Kidney epithelial cell (primary cell): ENCODE data around the gene MAP1LC3B2. TPM values are rescaled to one million over a fixed set of nuclear protein-coding genes. Genes with fewer than 3 reads are reported as not detected.

Source experiments
- DNase-seq: peaks from one replicate; pipeline ENCODE4 v3.0.0-alpha.2; 2010; ENCODE audit warnings: low read depth
- H3K27me3 ChIP-seq: 2 replicates; pipeline ENCODE4 v1.6.0; 2011; ENCODE audit warnings: low read length; ENCODE audit not compliant: control insufficient read depth, insufficient read depth
- H3K36me3 ChIP-seq: 2 replicates; pipeline ENCODE4 v1.5.1; 2011; ENCODE audit warnings: low read length; ENCODE audit not compliant: control insufficient read depth, insufficient read depth
- H3K4me3 ChIP-seq: 2 replicates; pipeline ENCODE4 v1.5.1; 2011; ENCODE audit warnings: low read depth, mild to moderate bottlenecking, control low read depth, low read length
- total RNA-seq: library from RNA; depleted of rRNA; stranded (reverse); fragments of >200 nt; gene quantifications from 2 replicates; pipeline ENCODE4 v1.2.3, GENCODE V29; 2015
- TF ChIP-seq, protein P1 (sequence below): IDR thresholded peaks from 2 replicates; pipeline ENCODE4 v1.5.1; 2011; ENCODE audit warnings: mild to moderate bottlenecking, moderate library complexity, low read length, control low read depth, inconsistent platforms; ENCODE audit not compliant: insufficient read depth, poor library complexity, severe bottlenecking

The MAP1LC3B2 gene
- total RNA-seq, 1 donor from 2014 or later, result 1.5 TPM

DNA sequence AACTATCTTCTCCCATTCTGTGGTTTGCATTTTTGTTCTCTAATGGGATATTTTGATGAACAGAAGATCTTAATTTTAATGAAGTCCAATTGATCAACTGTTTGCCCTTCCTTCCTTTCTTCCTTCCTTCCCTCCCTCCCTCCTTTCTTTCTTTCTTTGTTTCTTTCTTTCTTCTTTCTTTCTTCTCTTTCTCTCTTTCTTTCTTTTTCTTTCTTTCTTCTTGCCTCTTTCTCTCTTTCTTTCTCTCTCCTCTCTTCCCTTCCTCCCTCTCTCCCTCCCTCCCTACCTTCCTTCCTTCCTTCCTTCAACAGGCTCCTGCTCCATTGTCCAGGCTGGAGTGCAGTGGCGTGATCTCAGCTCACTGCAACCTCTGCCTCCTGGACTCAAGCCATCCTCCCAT lies 18.9 kb downstream of the MAP1LC3B2 start:
- H3K27me3 ChIP-seq, result no peaks in the 10 kb centered on the region
- DNase-seq, result no peak

DNA sequence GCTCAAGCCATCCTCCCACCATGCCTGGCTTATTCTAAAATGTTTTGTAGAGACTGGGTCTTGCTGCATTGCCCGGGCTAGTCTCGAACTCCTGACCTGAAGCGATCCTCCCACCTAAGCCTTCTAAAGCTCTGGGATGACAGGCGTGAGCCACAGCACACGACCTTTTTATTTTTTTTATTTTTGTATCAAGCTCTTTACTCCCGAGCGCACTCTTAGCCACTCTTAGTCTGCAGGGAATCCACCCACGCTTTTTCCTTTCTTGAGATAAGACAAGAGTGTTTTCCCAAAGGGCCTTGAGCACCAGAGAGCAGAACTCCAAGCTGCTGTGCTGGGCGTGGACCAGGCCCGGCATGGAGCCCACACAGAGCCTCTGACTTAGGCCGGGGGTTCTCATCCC lies 23.4 kb downstream of the MAP1LC3B2 start:
- TF ChIP-seq, protein P1, sequence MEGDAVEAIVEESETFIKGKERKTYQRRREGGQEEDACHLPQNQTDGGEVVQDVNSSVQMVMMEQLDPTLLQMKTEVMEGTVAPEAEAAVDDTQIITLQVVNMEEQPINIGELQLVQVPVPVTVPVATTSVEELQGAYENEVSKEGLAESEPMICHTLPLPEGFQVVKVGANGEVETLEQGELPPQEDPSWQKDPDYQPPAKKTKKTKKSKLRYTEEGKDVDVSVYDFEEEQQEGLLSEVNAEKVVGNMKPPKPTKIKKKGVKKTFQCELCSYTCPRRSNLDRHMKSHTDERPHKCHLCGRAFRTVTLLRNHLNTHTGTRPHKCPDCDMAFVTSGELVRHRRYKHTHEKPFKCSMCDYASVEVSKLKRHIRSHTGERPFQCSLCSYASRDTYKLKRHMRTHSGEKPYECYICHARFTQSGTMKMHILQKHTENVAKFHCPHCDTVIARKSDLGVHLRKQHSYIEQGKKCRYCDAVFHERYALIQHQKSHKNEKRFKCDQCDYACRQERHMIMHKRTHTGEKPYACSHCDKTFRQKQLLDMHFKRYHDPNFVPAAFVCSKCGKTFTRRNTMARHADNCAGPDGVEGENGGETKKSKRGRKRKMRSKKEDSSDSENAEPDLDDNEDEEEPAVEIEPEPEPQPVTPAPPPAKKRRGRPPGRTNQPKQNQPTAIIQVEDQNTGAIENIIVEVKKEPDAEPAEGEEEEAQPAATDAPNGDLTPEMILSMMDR, result no peak
- peaks cover 2% of the 10 kb centered on the region for H3K27me3 ChIP-seq
- no peak for DNase-seq
- no peaks in the 10 kb centered on the region for H3K36me3 ChIP-seq
- H3K4me3 ChIP-seq, result no peak overlapping the region

More for the DNA sequence above, 18.9 kb downstream of the MAP1LC3B2 start:
- Histone ChIP-seq H3K4me3 (no peak overlapping the region), H3K36me3 (no peaks in the 10 kb centered on the region)
- TF ChIP-seq, protein P1, result no peak

DNA sequence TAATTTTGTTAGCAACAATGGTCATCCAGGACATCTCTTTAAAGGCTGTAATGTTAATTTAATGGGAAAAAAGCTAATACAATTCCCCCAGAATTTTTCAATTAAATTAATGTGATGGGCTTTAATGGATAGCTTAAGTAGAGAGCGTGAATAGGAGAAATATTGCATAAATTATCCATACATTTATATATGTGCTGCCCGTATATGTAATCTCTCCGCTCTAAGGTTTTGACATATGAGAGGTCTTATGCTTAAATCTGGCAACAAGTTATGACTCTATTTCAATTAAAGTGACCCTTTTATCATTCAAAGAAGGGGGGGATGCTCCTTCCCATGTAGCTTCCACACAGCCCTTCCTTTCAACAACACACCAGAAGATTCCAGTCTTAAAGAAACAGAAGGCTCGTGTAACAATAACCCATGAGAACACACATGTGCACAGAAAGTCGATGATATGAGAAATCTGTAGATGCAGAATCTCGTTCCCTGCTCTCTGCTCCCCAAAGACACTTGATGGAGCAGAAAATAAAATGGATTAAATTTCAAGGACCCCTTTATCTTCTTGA lies 24.0 kb downstream of the MAP1LC3B2 start:
- no peak overlapping the region for H3K4me3 ChIP-seq
- H3K27me3 ChIP-seq, result peaks cover 6% of the 10 kb centered on the region
- no peak for DNase-seq
- TF ChIP-seq, protein P1, result no peak
- no peaks in the 10 kb centered on the region for H3K36me3 ChIP-seq

DNA sequence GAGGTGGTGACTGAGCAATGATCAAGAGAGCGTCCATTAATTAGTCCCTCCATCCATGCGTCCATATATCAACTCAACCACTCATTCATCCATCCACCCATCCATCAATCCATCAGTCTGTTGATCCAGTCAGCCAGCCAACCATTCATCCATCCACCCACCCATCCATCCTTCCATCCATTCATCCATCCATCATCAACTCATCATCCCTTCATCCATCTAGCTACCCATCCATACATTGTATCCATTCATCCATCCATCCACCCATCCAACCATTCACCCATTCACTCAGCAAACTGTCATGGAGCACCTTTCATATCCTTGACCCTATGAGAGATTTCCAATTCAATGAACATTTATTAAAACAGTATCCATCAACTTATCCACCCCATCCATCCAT lies 28.1 kb downstream of the MAP1LC3B2 start:
- TF ChIP-seq, protein P1, result no peak
- DNase-seq, result no peak
- peaks cover 6% of the 10 kb centered on the region for H3K27me3 ChIP-seq
- H3K4me3 ChIP-seq, result no peak overlapping the region
- H3K36me3 ChIP-seq, result no peaks in the 10 kb centered on the region

DNA sequence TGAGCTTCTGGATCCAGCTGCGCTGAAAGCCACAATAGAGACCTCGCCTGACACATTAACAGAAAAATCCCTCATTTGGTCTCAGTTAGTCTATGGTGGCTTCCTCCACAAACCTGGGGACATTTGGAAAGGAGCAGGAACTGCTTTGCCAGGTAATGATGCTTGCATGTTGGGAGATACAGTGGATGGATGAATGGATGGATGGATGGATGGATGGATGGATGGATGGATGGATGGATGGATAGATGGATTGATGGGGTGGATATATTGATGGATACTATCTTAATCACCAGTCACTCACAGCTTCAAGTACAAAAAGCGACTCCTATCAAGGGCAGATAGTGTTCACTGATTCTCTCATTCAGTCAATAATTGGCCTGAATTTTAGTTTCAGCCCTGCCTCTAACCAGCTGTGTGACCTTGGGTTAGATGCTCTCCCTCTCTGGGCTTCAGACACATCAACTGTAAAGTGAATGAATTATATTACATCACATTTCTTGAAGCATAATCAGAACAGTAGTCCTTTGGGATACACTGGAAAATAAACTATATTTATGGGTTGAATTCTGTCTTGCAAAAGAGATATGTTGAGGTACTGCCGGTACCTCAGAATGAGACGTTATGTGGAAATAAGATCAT lies 29.3 kb downstream of the MAP1LC3B2 start:
- no peak overlapping the region for H3K4me3 ChIP-seq
- peaks cover 6% of the 10 kb centered on the region for H3K27me3 ChIP-seq
- H3K36me3 ChIP-seq, result no peaks in the 10 kb centered on the region
- no peak for DNase-seq
- TF ChIP-seq, protein P1, result no peak

DNA sequence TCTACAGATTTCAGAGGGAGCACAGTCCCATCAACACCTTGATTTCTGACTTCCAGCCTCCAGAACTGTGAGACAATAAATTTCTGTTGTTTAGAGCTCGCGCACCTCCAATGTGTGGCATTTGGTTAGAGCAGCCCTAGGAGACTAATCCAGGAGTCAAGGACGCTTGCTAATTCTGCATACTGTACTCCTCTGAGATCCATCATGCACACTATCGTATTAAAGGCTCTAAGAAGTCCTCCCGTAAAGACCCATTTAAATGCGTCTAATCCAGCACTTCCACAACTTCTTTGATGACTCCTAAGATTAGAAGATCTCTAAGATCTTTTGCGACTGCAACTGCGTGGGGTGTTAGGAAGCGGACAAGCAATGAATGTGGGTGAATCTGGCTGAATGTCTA lies 30.4 kb downstream of the MAP1LC3B2 start:
- H3K27me3 ChIP-seq, result peaks cover 6% of the 10 kb centered on the region
- H3K36me3 ChIP-seq, result no peaks in the 10 kb centered on the region
- DNase-seq, result no peak
- TF ChIP-seq, protein P1, result no peak
- no peak overlapping the region for H3K4me3 ChIP-seq
